ENCODE data around the gene PLSCR3. TPM values are rescaled to one million over a fixed set of nuclear protein-coding genes. Genes with fewer than 3 reads are reported as not detected.

Gene PLSCR3
- total RNA-seq, 2 experiments from 2014 or later = 151 to 161 TPM

GRCh38 chr17:7408252-7408727 is 14.0 kb upstream of the PLSCR3 start:
- ChIA-PET POLR2A (no interaction called here), CTCF (no interaction called here)
- H3K36me3 Mint-ChIP-seq (ENCODE audit: low read depth) = no peaks in the 10 kb centered on the region
- H3K9me3 Mint-ChIP-seq = no peaks in the 10 kb centered on the region
- no peak overlapping the region for H3K4me3 Mint-ChIP-seq
- peaks cover 12% of the 10 kb centered on the region for H3K27me3 Mint-ChIP-seq
- H3K4me1 Mint-ChIP-seq = peaks cover 15% of the 10 kb centered on the region
- no peak overlapping the region for H3K27ac Mint-ChIP-seq
- no peak for DNase-seq

GRCh38 chr17:7407485-7408251 is 13.3 kb upstream of the PLSCR3 start, which contains the start of gene NLGN2:
Gene NLGN2 (plus strand): TSS chr17:7407845. CDS start chr17:7408256, 411 bp downstream.
- Mint-ChIP-seq H3K27me3 (peaks cover 12% of the 10 kb centered on the region), H3K36me3 (ENCODE audit: low read depth) (no peaks in the 10 kb centered on the region), H3K9me3 (no peaks in the 10 kb centered on the region), H3K4me1 (peaks cover 22% of the 10 kb centered on the region), H3K4me3 (no peak within 1 kb of the TSS), H3K27ac (no peak within 1 kb of the TSS)
- ChIA-PET POLR2A (no interaction called here), CTCF (no interaction called here)
- DNase-seq = no peak

- H3K4me3 Mint-ChIP-seq = no peak overlapping the region
- peaks cover 22% of the 10 kb centered on the region for H3K4me1 Mint-ChIP-seq
- H3K9me3 Mint-ChIP-seq = no peaks in the 10 kb centered on the region
- ChIA-PET CTCF (no interaction called here), POLR2A (no interaction called here)
- H3K27ac Mint-ChIP-seq = no peak overlapping the region
- H3K36me3 Mint-ChIP-seq (ENCODE audit: low read depth) = no peaks in the 10 kb centered on the region
- no peak for DNase-seq
- peaks cover 12% of the 10 kb centered on the region for H3K27me3 Mint-ChIP-seq
These were observed 12.8 kb upstream of the PLSCR3 start for GRCh38 chr17:7407082-7407481.

- H3K36me3 Mint-ChIP-seq (ENCODE audit: low read depth) = peaks cover 3% of the 10 kb centered on the region
- peaks cover 26% of the 10 kb centered on the region for H3K4me1 Mint-ChIP-seq
- peak overlapping the region; percentile 58 for H3K4me3 Mint-ChIP-seq
- ChIA-PET CTCF (no interaction called here), POLR2A (no interaction called here)
- DNase-seq = no peak
- H3K27ac Mint-ChIP-seq = no peak overlapping the region
- H3K9me3 Mint-ChIP-seq = no peaks in the 10 kb centered on the region
- peaks cover 12% of the 10 kb centered on the region for H3K27me3 Mint-ChIP-seq
These were observed 12.0 kb upstream of the PLSCR3 start for GRCh38 chr17:7406235-7406825.

GRCh38 chr17:7405350-7406234 is 11.3 kb upstream of the PLSCR3 start:
- no peak for DNase-seq
- H3K4me3 Mint-ChIP-seq = peak overlapping the region; percentile 75
- H3K36me3 Mint-ChIP-seq (ENCODE audit: low read depth) = peaks cover 3% of the 10 kb centered on the region
- no peaks in the 10 kb centered on the region for H3K9me3 Mint-ChIP-seq
- POLR2A ChIA-PET = no interaction called here
- H3K27me3 Mint-ChIP-seq = peaks cover 12% of the 10 kb centered on the region
- peak overlapping the region; percentile 76 for H3K27ac Mint-ChIP-seq
- H3K4me1 Mint-ChIP-seq = peaks cover 26% of the 10 kb centered on the region
- CTCF ChIA-PET = no interaction called here

- CTCF ChIA-PET = interaction anchor here (1.0 to 2.7 kb wide), 4 partner anchors 28 to 49 kb away, joined by 3 to 10 read pairs (median 6); partner anchors contain the start of gene TMEM102
- peaks cover 3% of the 10 kb centered on the region for H3K36me3 Mint-ChIP-seq (ENCODE audit: low read depth)
- peaks cover 12% of the 10 kb centered on the region for H3K27me3 Mint-ChIP-seq
- DNase-seq = peak; percentile 66
- POLR2A ChIA-PET = interaction anchor here (0.6 to 0.8 kb wide), 2 partner anchors 41 to 244 kb away, joined by 3 to 4 read pairs; no protein-coding TSS in a partner anchor
- H3K9me3 Mint-ChIP-seq = no peaks in the 10 kb centered on the region
- peak overlapping the region; percentile 95 for H3K4me3 Mint-ChIP-seq
- peaks cover 26% of the 10 kb centered on the region for H3K4me1 Mint-ChIP-seq
- peak overlapping the region; percentile 95 for H3K27ac Mint-ChIP-seq
These were observed 10.5 kb upstream of the PLSCR3 start for GRCh38 chr17:7404737-7405349.

GRCh38 chr17:7403977-7404736 is 9.8 kb upstream of the PLSCR3 start, which contains the start of gene TMEM256:
Gene TMEM256 (minus strand): TSS chr17:7404097. CDS start chr17:7404084, 13 bp downstream.
- DNase-seq = peak; percentile 98
- Mint-ChIP-seq H3K36me3 (ENCODE audit: low read depth) (peaks cover 5% of the 10 kb centered on the region), H3K4me3 (peak within 1 kb of the TSS; percentile 95), H3K9me3 (no peaks in the 10 kb centered on the region), H3K4me1 (peaks cover 28% of the 10 kb centered on the region), H3K27ac (peak within 1 kb of the TSS; percentile 95), H3K27me3 (peaks cover 12% of the 10 kb centered on the region)
- ChIA-PET CTCF (interaction anchor here (0.6 to 2.7 kb wide), 9 partner anchors 19 to 284 kb away, joined by 3 to 10 read pairs (median 4); partner anchors contain the start of genes TMEM102, TP53 and WRAP53), POLR2A (interaction anchor here (0.6 to 0.8 kb wide), 2 partner anchors 42 to 245 kb away, joined by 3 to 4 read pairs; no protein-coding TSS in a partner anchor)

GRCh38 chr17:7403727-7403976 is 9.3 kb upstream of the PLSCR3 start:
- ChIA-PET POLR2A (no interaction called here), CTCF (interaction anchor here (0.6 to 2.7 kb wide), 10 partner anchors 18 to 284 kb away, joined by 3 to 10 read pairs (median 4); partner anchors contain the start of genes TMEM102, TP53 and WRAP53)
- Mint-ChIP-seq H3K27me3 (peaks cover 12% of the 10 kb centered on the region), H3K4me1 (peaks cover 26% of the 10 kb centered on the region), H3K27ac (peak overlapping the region; percentile 95), H3K36me3 (ENCODE audit: low read depth) (peaks cover 5% of the 10 kb centered on the region), H3K4me3 (peak overlapping the region; percentile 95), H3K9me3 (no peaks in the 10 kb centered on the region)
- DNase-seq = no peak

GRCh38 chr17:7403043-7403726 is 8.9 kb upstream of the PLSCR3 start:
- POLR2A ChIA-PET = interaction anchor here (0.6 kb wide), 1 partner anchor 51 kb away, joined by 3 read pairs; no protein-coding TSS in a partner anchor

GRCh38 chr17:7398612-7399011 is 4.3 kb upstream of the PLSCR3 start:
- ChIA-PET CTCF (interaction anchor here (0.6 to 2.0 kb wide), 7 partner anchors 10 to 162 kb away, joined by 3 to 6 read pairs (median 3); partner anchors contain the start of genes ACAP1 and SENP3), POLR2A (no interaction called here)
- no peaks in the 10 kb centered on the region for H3K27me3 Mint-ChIP-seq
- no peak overlapping the region for H3K27ac Mint-ChIP-seq
- no peaks in the 10 kb centered on the region for H3K9me3 Mint-ChIP-seq
- no peak overlapping the region for H3K4me3 Mint-ChIP-seq
- peaks cover 7% of the 10 kb centered on the region for H3K36me3 Mint-ChIP-seq (ENCODE audit: low read depth)
- DNase-seq = no peak
- H3K4me1 Mint-ChIP-seq = peaks cover 23% of the 10 kb centered on the region

More at GRCh38 chr17:7403043-7403726, 8.9 kb upstream of the PLSCR3 start:
- H3K9me3 Mint-ChIP-seq = no peaks in the 10 kb centered on the region
- CTCF ChIA-PET = interaction anchor here (0.6 to 2.9 kb wide), 10 partner anchors 26 to 285 kb away, joined by 3 to 10 read pairs (median 6); partner anchors contain the start of genes TMEM102, TP53 and WRAP53
- DNase-seq = peak; percentile 31
- peak overlapping the region; percentile 95 for H3K4me3 Mint-ChIP-seq
- H3K36me3 Mint-ChIP-seq (ENCODE audit: low read depth) = peaks cover 5% of the 10 kb centered on the region
- peaks cover 12% of the 10 kb centered on the region for H3K27me3 Mint-ChIP-seq
- H3K27ac Mint-ChIP-seq = peak overlapping the region; percentile 95
- peaks cover 26% of the 10 kb centered on the region for H3K4me1 Mint-ChIP-seq

- peak overlapping the region; percentile 11 for H3K4me3 Mint-ChIP-seq
- POLR2A ChIA-PET = no interaction called here
These were observed 1.8 kb upstream of the PLSCR3 start for GRCh38 chr17:7396147-7396546.

More at GRCh38 chr17:7396147-7396546, 1.8 kb upstream of the PLSCR3 start:
- H3K9me3 Mint-ChIP-seq = no peaks in the 10 kb centered on the region
- no peak overlapping the region for H3K27ac Mint-ChIP-seq
- H3K4me1 Mint-ChIP-seq = peaks cover 32% of the 10 kb centered on the region
- no peak for DNase-seq
- no peaks in the 10 kb centered on the region for H3K27me3 Mint-ChIP-seq
- CTCF ChIA-PET = interaction anchor here (1.4 to 1.7 kb wide), 2 partner anchors 41 to 48 kb away, joined by 4 to 5 read pairs; no protein-coding TSS in a partner anchor
- H3K36me3 Mint-ChIP-seq (ENCODE audit: low read depth) = peaks cover 22% of the 10 kb centered on the region

Measured in activated CD4-positive, alpha-beta T cell treated with anti-CD3 and anti-CD28 coated beads, Interleukin-2, amount 10 ng/mL, durations not matched to agents 7 days and 5 days (primary cell).